AG04449 (cell line): ENCODE data around the gene DHRS7C.
"Not testable (repeated sequence)": the region's sequence is repeated elsewhere in the genome, so short reads cannot be mapped to it uniquely, and the experiment has no call there.

ENCODE experiments used
- CTCF ChIA-PET: fragments of 350-600 bp; formaldehyde crosslinking; extraction: SDS; loops from one replicate; lab custom pipeline; 2021; ENCODE audit warnings: antibody characterized with exemption; lab: Yijun Ruan, JAX
- POLR2A ChIA-PET: fragments of 400-600, 350-600 bp; formaldehyde crosslinking; extraction: SDS; loops from one replicate; lab custom pipeline; 2020; ENCODE audit warnings: antibody characterized with exemption, inconsistent platforms; lab: Yijun Ruan, JAX
- DNase-seq: peaks from one replicate; pipeline ENCODE4 v3.0.0-alpha.2; 2010; ENCODE audit warnings: low read depth, low spot score
- H3K4me3 ChIP-seq: 2 replicates; pipeline ENCODE4 v1.5.1; 2011; ENCODE audit warnings: low read depth, mild to moderate bottlenecking, control low read depth, low read length
- CTCF ChIP-seq: IDR thresholded peaks from one replicate; pipeline ENCODE4 v1.5.1; 2011; ENCODE audit warnings: mild to moderate bottlenecking, moderate library complexity, low read length, control low read depth, inconsistent platforms; ENCODE audit not compliant: insufficient read depth; ENCODE audit errors: missing control alignments

Gene DHRS7C

GRCh38 chr17:9790316-9790715 lies 1.1 kb downstream of the DHRS7C start:
- ChIA-PET CTCF (interaction anchor here (1.4 kb wide), 1 partner anchor 25 kb away, joined by 4 read pairs; no protein-coding TSS in a partner anchor), POLR2A (no interaction called here)
- DNase-seq, result no peak
- no peak for TF ChIP-seq CTCF
- no peak overlapping the region for H3K4me3 ChIP-seq

GRCh38 chr17:9788601-9789000 lies 2.8 kb downstream of the DHRS7C start:
- POLR2A ChIA-PET, result no interaction called here
- CTCF ChIA-PET, result no interaction called here

DNA sequence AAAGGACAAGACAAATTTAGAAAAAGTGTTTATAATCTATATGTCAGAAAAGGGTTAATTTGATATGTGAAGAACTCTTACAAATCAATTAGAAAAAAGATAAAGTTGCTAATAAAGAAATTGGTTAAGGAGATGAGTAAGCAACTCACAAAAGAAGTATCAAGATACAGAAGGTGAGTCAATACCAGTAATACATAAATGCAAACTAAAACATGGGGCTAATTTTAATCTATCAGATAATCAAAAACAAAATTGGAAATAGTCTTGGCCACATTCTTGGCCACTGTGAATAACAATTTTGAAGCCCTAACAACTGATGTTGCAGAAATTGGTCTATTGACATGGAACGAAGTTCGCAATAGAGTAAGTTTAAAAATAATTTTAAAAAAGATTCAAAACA lies 6.8 kb downstream of the DHRS7C start:
- CTCF ChIA-PET, result no interaction called here
- no peak overlapping the region for H3K4me3 ChIP-seq
- DNase-seq, result no peak
- POLR2A ChIA-PET, result no interaction called here
- no peak for TF ChIP-seq CTCF

More at GRCh38 chr17:9788601-9789000, 2.8 kb downstream of the DHRS7C start:
- H3K4me3 ChIP-seq, result no peak overlapping the region
- no peak for TF ChIP-seq CTCF
- no peak for DNase-seq

DNA sequence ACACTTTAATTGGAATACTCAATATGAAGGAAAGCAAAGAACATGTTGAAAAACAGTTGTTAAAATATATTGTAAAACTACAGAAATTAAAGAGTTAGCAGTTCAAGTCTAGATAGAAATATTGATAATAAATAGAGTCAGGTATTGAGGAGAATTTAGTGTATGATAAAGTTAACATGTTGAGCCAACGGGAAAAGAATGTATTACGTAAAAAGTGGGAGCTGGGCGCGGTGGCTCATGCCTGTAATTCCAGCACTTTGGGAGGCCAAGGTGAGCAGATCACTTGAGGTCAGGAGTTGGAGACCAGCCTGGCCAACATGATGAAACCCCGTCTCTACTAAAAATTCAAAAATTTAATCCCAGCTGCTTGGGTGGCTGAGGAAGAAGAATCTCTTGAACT lies 7.9 kb downstream of the DHRS7C start:
- CTCF ChIA-PET, DNase-seq, POLR2A ChIA-PET, H3K4me3 ChIP-seq: not testable (repeated sequence)

- TF ChIP-seq CTCF, result no peak
- H3K4me3 ChIP-seq, result no peak overlapping the region
- POLR2A ChIA-PET, result no interaction called here
- DNase-seq, result no peak
- CTCF ChIA-PET, result no interaction called here
Observed at GRCh38 chr17:9783050-9783449, 8.3 kb downstream of the DHRS7C start.

GRCh38 chr17:9780552-9780951 lies 10.8 kb downstream of the DHRS7C start:
- CTCF ChIA-PET, result no interaction called here
- DNase-seq, result no peak
- TF ChIP-seq CTCF, result no peak
- H3K4me3 ChIP-seq, result no peak overlapping the region
- POLR2A ChIA-PET, result no interaction called here

DNA sequence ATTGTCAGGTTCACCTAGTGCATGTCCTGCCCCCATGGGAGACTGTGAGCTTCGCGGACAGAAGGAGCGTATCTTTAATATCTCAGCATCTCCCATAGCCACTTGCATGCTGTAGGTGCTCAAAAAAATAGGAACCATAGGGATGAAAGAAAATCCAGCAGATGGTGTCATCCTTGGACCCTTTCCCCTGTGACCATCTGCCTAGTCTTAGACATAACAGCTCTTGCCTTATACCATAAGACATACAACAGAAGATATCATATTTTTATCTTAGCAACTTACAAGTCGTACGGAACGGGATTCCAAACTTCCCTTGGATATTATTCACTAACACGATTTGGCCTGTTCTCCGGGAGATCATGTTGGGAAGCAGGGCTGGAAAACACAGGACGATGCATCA lies 14.5 kb downstream of the DHRS7C start:
- TF ChIP-seq CTCF, result no peak
- CTCF ChIA-PET, result no interaction called here
- POLR2A ChIA-PET, result no interaction called here
- no peak overlapping the region for H3K4me3 ChIP-seq
- DNase-seq, result no peak
